ENCODE results near the gene RXRA.

RXRA gene

GRCh38 chr9:134420281-134420845 lies 94.1 kb downstream of the RXRA start:
- DNase-seq: no peak

GRCh38 chr9:134420974-134421432 lies 94.7 kb downstream of the RXRA start:
- no peak for DNase-seq

GRCh38 chr9:134421888-134422287 lies 95.6 kb downstream of the RXRA start:
- DNase-seq: no peak

GRCh38 chr9:134422301-134423090 lies 96.2 kb downstream of the RXRA start:
- no peak for DNase-seq

GRCh38 chr9:134423166-134423565 lies 96.9 kb downstream of the RXRA start:
- DNase-seq: no peak

- no peak for DNase-seq
Observed at GRCh38 chr9:134423749-134424148, 97.5 kb downstream of the RXRA start.

GRCh38 chr9:134424818-134425217 lies 98.6 kb downstream of the RXRA start:
- DNase-seq: no peak

GRCh38 chr9:134425401-134425800 lies 99.1 kb downstream of the RXRA start:
- DNase-seq: no peak

DNA sequence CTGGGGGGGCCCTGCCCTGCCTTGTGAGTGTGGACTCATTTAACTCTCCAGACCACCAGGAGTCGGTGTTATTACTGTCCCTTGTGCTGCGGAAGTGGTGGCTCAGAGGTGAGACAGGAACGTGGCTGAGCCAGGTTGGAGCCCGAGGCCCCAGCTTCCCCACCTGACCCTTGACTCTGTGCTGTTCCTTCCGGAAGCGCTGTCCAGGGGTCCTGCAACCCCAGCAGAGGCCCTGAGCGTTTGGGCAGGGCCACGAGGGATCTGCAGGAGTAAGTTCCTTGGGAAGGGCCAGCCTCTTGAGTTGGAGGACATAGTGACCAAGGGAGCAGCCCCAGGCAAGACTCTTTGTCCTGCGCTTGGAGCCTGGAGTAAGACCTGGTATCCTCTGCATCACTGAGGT lies 99.6 kb downstream of the RXRA start:
- no peak for DNase-seq

- no peak for DNase-seq
Observed at GRCh38 chr9:134426436-134426835, 100.2 kb downstream of the RXRA start.

DNA sequence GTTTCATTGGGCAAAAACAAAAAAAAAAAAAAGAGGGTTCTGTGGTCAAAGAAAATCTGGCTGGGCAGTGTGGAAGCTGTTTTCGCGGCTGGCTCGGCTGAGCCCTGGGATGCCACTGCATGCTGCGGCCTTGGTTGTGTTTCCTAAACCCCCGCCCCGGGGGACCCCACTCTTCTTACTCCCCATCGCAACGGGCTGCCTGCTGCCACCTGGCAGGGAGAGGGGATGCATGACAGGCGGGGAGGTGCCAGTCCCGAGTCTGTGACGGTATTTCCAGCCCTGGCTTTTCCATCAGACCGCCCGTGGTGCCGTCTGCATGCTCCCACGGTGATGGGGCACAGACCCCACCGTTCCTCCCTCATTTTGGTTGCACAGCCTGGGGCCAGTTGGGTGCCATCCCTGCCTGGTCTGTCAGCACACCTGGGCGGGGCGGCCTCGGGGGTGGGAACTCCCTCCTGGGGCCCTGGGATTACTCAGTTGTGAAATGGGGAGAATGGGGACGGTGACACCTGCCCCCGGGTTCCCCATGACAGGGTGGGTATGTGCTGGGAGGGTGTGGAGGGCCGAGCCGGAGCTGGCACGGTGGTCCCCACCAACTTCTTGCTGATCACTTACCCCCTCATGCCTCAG lies 101.0 kb downstream of the RXRA start:
- DNase-seq: no peak

- no peak for DNase-seq
Observed at GRCh38 chr9:134428559-134428958, 102.3 kb downstream of the RXRA start.

GRCh38 chr9:134429007-134429406 lies 102.8 kb downstream of the RXRA start:
- no peak for DNase-seq

DNA sequence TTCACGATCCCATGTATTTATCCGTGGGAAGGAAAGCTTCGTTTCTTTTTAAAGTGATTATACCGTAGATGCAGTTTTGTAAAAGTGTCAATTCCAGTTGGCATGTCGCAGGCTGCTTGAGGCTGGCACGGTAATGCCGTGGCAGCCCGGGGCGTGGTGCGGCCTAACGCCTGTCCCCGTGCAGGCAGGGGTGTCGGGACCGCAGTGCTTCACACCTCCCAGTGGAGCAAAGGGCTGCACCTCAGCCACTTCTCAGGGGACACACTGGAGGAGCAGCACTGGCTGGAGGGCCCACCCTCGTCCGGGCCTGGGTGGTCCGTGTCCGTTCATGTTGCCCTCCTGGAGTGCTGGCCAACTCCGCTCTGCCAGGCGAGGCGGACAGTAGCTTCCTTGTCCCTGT lies 103.2 kb downstream of the RXRA start:
- DNase-seq: no peak

DNA sequence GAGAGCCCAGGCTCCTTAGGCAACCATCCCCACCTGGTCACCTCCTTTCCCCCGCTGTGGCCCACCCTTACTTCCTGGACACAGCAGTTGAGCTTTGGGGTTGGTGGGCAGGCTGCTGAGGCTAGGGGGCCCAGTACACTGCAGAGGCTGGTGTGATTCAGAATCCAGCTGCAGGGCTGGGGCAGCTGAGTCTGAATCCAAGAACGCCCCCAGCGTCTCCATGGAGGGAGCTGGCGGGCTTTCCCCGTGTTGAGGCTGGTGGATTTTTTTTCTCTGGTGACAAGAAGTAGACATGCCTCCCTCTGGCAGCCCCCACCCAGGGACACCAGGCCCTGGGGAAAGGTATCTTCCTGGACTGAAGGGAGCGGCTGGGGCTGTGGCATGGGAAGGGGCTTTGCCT lies 104.8 kb downstream of the RXRA start:
- DNase-seq: no peak

- no peak for DNase-seq
Observed at GRCh38 chr9:134431626-134432025, 105.4 kb downstream of the RXRA start.

DNA sequence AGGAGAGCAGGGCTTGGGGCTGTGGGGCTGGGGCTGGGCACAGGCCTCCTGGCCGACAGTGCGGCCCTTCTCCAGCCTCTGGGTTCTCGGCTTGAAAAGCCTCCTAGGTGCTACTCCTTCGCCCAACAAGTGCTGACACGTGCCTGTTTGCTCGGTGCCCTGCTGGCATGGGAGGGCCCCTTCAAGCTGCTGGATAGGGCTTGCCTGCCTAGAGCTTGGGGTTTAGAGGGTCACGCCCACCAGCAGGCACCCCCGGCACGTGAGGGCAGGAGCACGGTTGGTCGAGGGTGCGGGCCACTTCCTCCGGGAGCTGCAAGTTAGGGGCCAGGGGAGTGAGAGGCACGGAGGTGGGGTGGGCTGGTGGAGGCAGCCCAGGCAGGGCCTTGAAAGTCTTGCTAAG lies 106.2 kb downstream of the RXRA start:
- no peak for DNase-seq

DNA sequence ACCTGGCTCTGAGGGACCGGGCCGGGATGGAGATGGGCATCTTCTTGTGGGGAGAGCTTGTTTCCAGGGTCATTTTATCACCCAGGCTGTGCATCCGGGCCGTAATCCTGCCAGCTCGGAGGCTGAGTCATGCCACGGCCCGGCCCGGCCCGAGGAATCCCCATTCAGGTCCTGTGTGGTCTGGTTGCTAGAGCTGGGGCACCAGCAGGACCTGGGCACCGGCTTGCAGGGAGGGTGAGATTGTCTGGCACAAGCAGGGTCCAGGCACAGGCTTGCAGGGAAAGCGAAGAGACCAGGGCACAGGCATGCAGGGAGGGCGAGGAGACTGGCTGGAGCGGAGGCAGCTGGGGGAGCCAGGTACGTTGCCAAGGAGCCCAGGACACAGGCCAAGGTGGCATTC lies 106.8 kb downstream of the RXRA start:
- no peak for DNase-seq

DNA sequence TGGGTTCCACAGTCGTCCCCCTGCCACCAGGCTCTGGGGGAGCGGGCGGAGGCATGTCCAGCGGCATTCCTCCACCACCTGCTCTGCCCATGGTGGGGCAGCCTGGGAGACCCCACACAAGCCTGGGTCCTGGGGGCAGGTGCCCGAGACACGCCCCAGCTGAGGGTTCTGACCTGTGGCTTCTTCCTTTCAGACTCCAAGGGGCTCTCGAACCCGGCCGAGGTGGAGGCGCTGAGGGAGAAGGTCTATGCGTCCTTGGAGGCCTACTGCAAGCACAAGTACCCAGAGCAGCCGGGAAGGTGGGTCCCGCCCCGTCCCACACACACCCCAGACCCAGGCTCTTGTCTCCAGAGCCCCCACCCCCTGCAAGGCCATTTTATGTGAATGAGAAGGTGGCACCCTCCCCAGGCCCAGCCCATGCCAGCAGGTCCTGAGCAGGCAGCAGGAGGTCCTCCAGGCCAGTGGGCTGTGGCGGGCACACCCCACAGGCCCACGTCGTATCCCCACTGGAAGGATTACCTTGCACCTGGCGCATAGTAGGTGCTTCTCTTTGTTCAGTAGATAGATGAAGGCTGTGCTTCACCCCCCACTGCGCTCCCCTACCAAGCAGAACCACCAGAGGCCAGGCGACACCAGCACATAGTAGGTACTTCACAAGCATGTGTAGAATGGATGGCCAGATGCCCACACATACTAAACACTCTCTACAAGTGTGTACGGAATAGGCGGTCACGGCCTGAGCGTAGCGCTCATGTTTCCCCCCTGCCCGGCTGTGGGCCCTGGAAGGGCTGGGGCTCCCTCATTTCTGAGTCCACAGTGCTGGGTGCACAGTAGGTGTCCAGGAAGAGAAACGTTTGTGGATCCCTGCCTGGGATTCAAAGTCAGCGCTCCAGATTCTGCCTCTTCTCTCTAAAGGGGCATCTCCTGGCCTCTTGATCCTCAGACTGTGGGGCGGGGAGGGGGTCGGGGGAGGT lies 107.9 kb downstream of the RXRA start:
- no peak for DNase-seq

- no peak for DNase-seq
Observed at GRCh38 chr9:134434894-134435506, 108.7 kb downstream of the RXRA start.

DNA sequence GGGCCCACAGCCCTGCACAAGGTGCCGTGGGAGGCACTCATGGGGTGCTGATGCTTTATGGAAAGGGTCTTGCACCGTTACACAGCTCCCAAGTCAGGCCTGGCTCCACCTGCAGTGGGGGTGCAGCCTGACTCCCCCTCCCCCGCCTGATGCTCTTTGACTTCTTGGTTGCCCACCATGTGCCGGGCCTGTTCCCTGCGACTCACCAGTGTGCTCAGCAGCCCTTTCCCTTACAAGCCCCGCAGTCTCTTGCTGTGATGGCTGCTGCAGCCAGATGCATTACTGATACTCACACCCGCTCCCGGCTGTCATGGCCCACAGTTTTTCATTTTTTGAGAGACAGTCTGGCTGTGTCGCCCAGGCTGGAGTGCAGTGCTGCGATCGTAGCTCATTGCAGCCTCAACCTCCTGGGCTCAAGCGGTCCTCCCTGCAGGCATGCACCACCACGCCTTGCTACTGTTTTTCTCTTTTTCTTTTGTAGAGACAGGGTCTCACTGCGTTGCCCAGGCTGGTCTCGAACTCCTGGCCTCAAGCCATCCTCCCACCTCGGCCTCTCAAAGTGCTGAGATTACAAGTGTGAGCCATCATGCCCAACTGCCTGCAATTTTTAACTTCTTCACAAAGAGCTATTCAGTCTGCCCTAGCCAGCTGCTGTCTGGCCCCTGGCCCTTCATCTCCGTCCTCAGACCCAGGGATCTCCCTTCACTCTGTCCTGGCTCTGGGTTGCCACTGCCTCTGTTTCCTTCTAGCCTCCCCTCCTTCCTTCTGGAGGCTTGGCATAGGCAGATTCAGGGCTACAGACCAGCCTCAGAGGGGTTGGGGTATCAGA lies 109.5 kb downstream of the RXRA start:
- no peak for DNase-seq

GRCh38 chr9:134436379-134436762 lies 110.1 kb downstream of the RXRA start:
- DNase-seq: no peak
